GM12878 (cell line): Measurements from ENCODE around the gene NPTN. TPM values are rescaled to one million over a fixed set of nuclear protein-coding genes. Genes with fewer than 3 reads are reported as not detected.

ENCODE experiments used
- ATAC-seq: fragments of 200-7000 bp; cut with Tn5 transposase; 3 replicates; pipeline ENCODE4 v1.9.1; 2020; ENCODE audit warnings: mild to moderate bottlenecking, moderate library complexity
- BruUV-seq: library from RNA; stranded (reverse); fragments of 400-500 nt; replicated peaks from 2 replicates; lab custom pipeline; 2021; lab: Mats Ljungman, UMichigan
- CTCF ChIA-PET: fragments of 300-600 bp; sonication (Branson Sonifier 250); formaldehyde crosslinking; extraction: SDS; loops from one replicate; lab custom pipeline; 2021; ENCODE audit warnings: inconsistent platforms; lab: Yijun Ruan, JAX
- POLR2A ChIA-PET: fragments of 350-600 bp; formaldehyde crosslinking; extraction: SDS; loops from one replicate; lab custom pipeline; 2021; ENCODE audit warnings: inconsistent platforms; lab: Charles Lee
- RAD21 ChIA-PET: fragments of 300-600 bp; sonication (Branson Sonifier 250); formaldehyde crosslinking; loops from one replicate; lab custom pipeline; 2023; ENCODE audit warnings: antibody characterized with exemption; ENCODE audit not compliant: unreplicated experiment; lab: Charles Lee
- SMC1A ChIA-PET: fragments of 300-600 bp; sonication (Branson Sonifier 250); formaldehyde crosslinking; loops from one replicate; lab custom pipeline; 2023; ENCODE audit not compliant: unreplicated experiment, uncharacterized antibody; lab: Charles Lee
- DNase-seq: peaks from one replicate; pipeline ENCODE4 v3.0.0-alpha.2; 2011; ENCODE audit warnings: low read depth, low spot score
- FAIRE-seq: peaks from 3 replicates; lab custom pipeline; 2011; peaks lifted over from hg19 to GRCh38; lab: Jason Lieb, UNC
- H2AFZ ChIP-seq: 2 replicates; pipeline ENCODE4 v1.6.0; 2011; ENCODE audit warnings: low read depth, low read length, control low read depth; ENCODE audit not compliant: control insufficient read depth
- H3K27ac ChIP-seq: 2 replicates; pipeline ENCODE4 v1.5.1; 2011; ENCODE audit warnings: control low read depth; ENCODE audit not compliant: control insufficient read depth, insufficient read depth
- H3K27me3 ChIP-seq, 2 experiments: replicated peaks in 1 of 2; 2 replicates each; pipeline versions ENCODE4 v1.6.0 to v1.6.1; 2011; ENCODE audit warnings: low read length in 1 of 2; ENCODE audit not compliant: control insufficient read depth in 2 of 2, insufficient read depth in 2 of 2
- H3K36me3 ChIP-seq, 2 experiments: 2 replicates each; pipeline ENCODE4 v1.5.1; 2011; ENCODE audit warnings: low read length in 1 of 2; ENCODE audit not compliant: control insufficient read depth in 2 of 2, insufficient read depth in 2 of 2
- H3K4me1 ChIP-seq: 2 replicates; pipeline ENCODE4 v1.6.1; 2011; ENCODE audit warnings: mild to moderate bottlenecking, low read length, moderate library complexity, mixed read lengths; ENCODE audit not compliant: control insufficient read depth, insufficient read depth
- H3K4me2 ChIP-seq: 2 replicates; pipeline ENCODE4 v1.6.0; 2011; ENCODE audit warnings: control low read depth; ENCODE audit not compliant: control insufficient read depth, insufficient read depth
- H3K4me3 ChIP-seq: fragments of 200-600 bp; sonication (generic); 2 replicates; pipeline ENCODE4 v1.5.1; 2016
- H3K79me2 ChIP-seq: 2 replicates; pipeline ENCODE4 v1.6.0; 2011; ENCODE audit warnings: low read length; ENCODE audit not compliant: control insufficient read depth, insufficient read depth
- H3K9ac ChIP-seq: 2 replicates; pipeline ENCODE4 v1.8.0; 2011; ENCODE audit warnings: low read length, control low read depth, mixed read lengths; ENCODE audit not compliant: control insufficient read depth, insufficient read depth
- H3K9me3 ChIP-seq: replicated peaks from 3 replicates; pipeline ENCODE4 v1.5.1; 2011; ENCODE audit warnings: mild to moderate bottlenecking, low read length; ENCODE audit not compliant: control insufficient read depth, insufficient read depth
- H4K20me1 ChIP-seq: 2 replicates; pipeline ENCODE4 v1.6.0; 2011; ENCODE audit not compliant: control insufficient read depth, insufficient read depth
- BACH1 ChIP-seq: fragments of 450-650 bp; IDR thresholded peaks from 2 replicates; pipeline ENCODE4 v1.6.1; 2017; ENCODE audit warnings: mild to moderate bottlenecking, borderline replicate concordance
- CEBPB ChIP-seq, 2 experiments: fragments of 150-350 bp in 1 of 2; IDR thresholded peaks; 2 replicates each; pipeline ENCODE4 v1.6.1; 2012 to 2014; ENCODE audit warnings: low read depth in 2 of 2, low read length in 2 of 2, borderline replicate concordance in 1 of 2, inconsistent platforms in 1 of 2
- DPF2 ChIP-seq: fragments of 450-650 bp; IDR thresholded peaks from 2 replicates; pipeline ENCODE4 v1.6.1; 2017; ENCODE audit warnings: mild to moderate bottlenecking
- ESRRA ChIP-seq: IDR thresholded peaks from 2 replicates; pipeline ENCODE4 v1.6.1; 2012; ENCODE audit warnings: mild to moderate bottlenecking, low read length, improper control_type of control experiment
- HDAC2 ChIP-seq: fragments of 200-600 bp; sonication (generic); IDR thresholded peaks from 2 replicates; pipeline ENCODE4 v1.6.1; 2017
- HDAC6 ChIP-seq: fragments of 200-600 bp; sonication (generic); IDR thresholded peaks from one replicate; pipeline ENCODE4 v1.8.0; 2017; ENCODE audit warnings: antibody characterized with exemption; ENCODE audit not compliant: unreplicated experiment
- JUNB ChIP-seq: IDR thresholded peaks from 2 replicates; pipeline ENCODE4 v1.6.1; 2016; ENCODE audit warnings: antibody characterized with exemption, mild to moderate bottlenecking
- KAT2A ChIP-seq: conservative IDR thresholded peaks from 2 replicates; pipeline ENCODE4 v1.6.1; 2011; ENCODE audit warnings: low read depth, low read length; ENCODE audit not compliant: control insufficient read depth
- KDM1A ChIP-seq: fragments of 200-600 bp; sonication (generic); IDR thresholded peaks from 2 replicates; pipeline ENCODE4 v1.6.1; 2016; ENCODE audit warnings: borderline replicate concordance
- MTA2 ChIP-seq: fragments of 450-650 bp; IDR thresholded peaks from 2 replicates; pipeline ENCODE4 v1.6.1; 2016; ENCODE audit warnings: low read depth, mild to moderate bottlenecking, moderate library complexity
- NFXL1 ChIP-seq: fragments of 450-650 bp; IDR thresholded peaks from 2 replicates; pipeline ENCODE4 v1.6.1; 2017; ENCODE audit warnings: antibody characterized with exemption, mild to moderate bottlenecking, borderline replicate concordance
- RB1 ChIP-seq: fragments of 450-650 bp; formaldehyde crosslinking; IDR thresholded peaks from 2 replicates; pipeline ENCODE4 v1.6.1; 2017; ENCODE audit warnings: mild to moderate bottlenecking, borderline replicate concordance
- RFX5 ChIP-seq: IDR thresholded peaks from 2 replicates; pipeline ENCODE4 v1.6.1; 2011; ENCODE audit warnings: low read depth, low read length, improper control_type of control experiment
- SMARCA5 ChIP-seq: fragments of 450-650 bp; IDR thresholded peaks from 2 replicates; pipeline ENCODE4 v1.6.1; 2017; ENCODE audit warnings: mild to moderate bottlenecking
- WGBS: methylation state at CpG from one replicate; pipeline ENCODE4 v1.1.6; 2016; ENCODE audit warnings: low lambda C conversion rate; ENCODE audit not compliant: insufficient replicate concordance, insufficient coverage; ENCODE audit errors: missing lambda C conversion rate; 5-methylcytosine and 5-hydroxymethylcytosine counted together
- in situ Hi-C: fragments of 300-500 bp; cut with MboI; formaldehyde crosslinking; loops from 9 replicates; pipeline ENCODE4 v1.14.3; 2018; ENCODE audit warnings: mixed read lengths
- intact Hi-C: fragments of 100-400 bp; cut with micrococcal nuclease; formaldehyde crosslinking; loops from one replicate; pipeline ENCODE4 v1.14.2; 2022; ENCODE audit not compliant: unreplicated experiment
- polyA plus RNA-seq, 11 experiments: library from polyadenylated mRNA; depleted of rRNA in 4 of 11; unstranded in 6 of 11; stranded (reverse) in 5 of 11; fragments of >200 nt; fragmentation: Nextera tagmentation in 4 of 11; fragmentation: Illumina TruSeq in 1 of 11; extraction: Ambion mirVana in 4 of 11; extraction: Trizol in 1 of 11; gene quantifications; 1 replicate in 1 of 11; 2 replicates in 10 of 11; pipeline versions ENCODE4 v1.2.1 to v1.2.3, GENCODE V29; 2011 to 2016; ENCODE audit warnings: inconsistent platforms in 2 of 11, missing spikeins in 2 of 11, low read depth in 1 of 11
- total RNA-seq, 4 experiments: library from RNA; depleted of rRNA in 3 of 4; stranded (reverse); fragments of >200 nt in 3 of 4; fragmentation: Illumina TruSeq in 1 of 4; extraction: Trizol in 1 of 4; gene quantifications; 2 replicates each; pipeline versions ENCODE4 v1.2.1 to v1.2.3, GENCODE V29; 2013 to 2021
- TF ChIP-seq, protein P1 (sequence below): fragments of 450-650 bp; formaldehyde crosslinking; IDR thresholded peaks from 2 replicates; pipeline ENCODE4 v1.4.0; 2022; ENCODE audit warnings: mild to moderate bottlenecking, moderate library complexity

The NPTN gene
- total and polyA plus RNA-seq, 10 of the 15 experiments (the other 5 are each of a cell fraction or from before 2014, with no cell fraction given), result 17.8 to 79.1 (median 41.7) TPM

DNA sequence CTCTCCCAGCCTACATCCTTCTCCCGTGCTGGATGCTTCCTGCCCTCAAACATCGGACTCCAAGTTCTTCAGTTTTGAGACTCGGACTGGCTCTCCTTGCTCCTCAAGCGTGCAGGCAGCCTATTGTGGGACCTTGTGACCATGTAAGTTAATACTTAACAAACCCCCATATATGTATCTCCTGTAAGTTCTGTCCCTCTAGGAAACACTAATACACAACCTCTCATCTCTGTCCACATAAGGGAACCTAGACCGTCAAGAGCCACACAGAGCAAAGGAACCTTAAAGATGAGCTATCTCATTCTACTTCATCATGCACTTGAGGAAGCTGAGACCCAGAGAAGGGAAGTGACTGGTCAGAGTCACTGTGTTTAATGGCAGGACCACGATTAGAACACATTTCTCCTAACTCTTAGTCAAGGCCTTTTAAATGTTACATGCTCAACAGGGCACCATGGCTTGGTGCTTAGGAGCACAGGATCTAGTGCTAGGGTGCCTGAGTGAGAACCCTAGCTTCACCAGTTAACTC lies 50.3 kb downstream of the NPTN start (continued):
- TF ChIP-seq NFXL1 (no peak), MTA2 (no peak), RFX5 (no peak)
- TF ChIP-seq, protein P1, sequence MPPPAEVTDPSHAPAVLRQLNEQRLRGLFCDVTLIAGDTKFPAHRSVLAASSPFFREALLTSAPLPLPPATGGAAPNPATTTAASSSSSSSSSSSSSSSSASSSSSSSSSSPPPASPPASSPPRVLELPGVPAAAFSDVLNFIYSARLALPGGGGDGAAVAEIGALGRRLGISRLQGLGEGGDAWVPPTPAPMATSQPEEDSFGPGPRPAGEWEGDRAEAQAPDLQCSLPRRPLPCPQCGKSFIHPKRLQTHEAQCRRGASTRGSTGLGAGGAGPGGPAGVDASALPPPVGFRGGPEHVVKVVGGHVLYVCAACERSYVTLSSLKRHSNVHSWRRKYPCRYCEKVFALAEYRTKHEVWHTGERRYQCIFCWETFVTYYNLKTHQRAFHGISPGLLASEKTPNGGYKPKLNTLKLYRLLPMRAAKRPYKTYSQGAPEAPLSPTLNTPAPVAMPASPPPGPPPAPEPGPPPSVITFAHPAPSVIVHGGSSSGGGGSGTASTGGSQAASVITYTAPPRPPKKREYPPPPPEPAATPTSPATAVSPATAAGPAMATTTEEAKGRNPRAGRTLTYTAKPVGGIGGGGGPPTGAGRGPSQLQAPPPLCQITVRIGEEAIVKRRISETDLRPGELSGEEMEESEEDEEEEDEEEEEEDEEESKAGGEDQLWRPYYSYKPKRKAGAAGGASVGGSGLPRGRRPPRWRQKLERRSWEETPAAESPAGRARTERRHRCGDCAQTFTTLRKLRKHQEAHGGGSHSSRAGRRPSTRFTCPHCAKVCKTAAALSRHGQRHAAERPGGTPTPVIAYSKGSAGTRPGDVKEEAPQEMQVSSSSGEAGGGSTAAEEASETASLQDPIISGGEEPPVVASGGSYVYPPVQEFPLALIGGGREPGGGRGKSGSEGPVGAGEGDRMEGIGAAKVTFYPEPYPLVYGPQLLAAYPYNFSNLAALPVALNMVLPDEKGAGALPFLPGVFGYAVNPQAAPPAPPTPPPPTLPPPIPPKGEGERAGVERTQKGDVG (CRISPR knock-in tag), result no peak

DNA sequence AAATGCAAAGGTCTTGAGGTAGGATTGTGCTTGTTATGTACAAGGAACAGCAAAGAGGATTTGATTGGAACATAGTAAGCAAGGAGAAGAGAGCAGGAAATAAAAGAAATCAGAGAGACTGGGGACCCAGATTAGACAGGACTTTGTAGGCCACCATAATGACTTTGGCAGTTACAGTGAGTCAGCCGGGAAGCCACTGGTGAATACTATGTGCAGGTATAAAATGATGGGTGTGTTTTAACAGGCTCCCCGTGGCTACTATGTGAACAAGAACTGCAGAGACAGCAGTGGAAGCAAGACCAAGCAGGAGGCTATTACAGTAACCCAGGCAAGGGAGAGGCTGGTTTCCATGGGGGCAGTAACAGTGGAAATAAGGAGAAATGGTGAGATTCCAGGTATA lies 55.2 kb downstream of the NPTN start:
- ChIA-PET POLR2A (no interaction called here), CTCF (interaction anchor here (1.9 kb wide), 1 partner anchor 59 kb away, joined by 8 read pairs; no protein-coding TSS in a partner anchor), RAD21 (no interaction called here), SMC1A (interaction anchor here (1.6 kb wide), 1 partner anchor 15 kb away, joined by 3 read pairs; no protein-coding TSS in a partner anchor)
- intact Hi-C loops (no loop called here), in situ Hi-C loops (no loop called here)
- Histone ChIP-seq H3K4me1 (no peaks in the 10 kb centered on the region), H3K9ac (no peak overlapping the region), H3K9me3 (no peaks in the 10 kb centered on the region), H4K20me1 (no peaks in the 10 kb centered on the region), H3K4me3 (no peak overlapping the region), H3K79me2 (no peaks in the 10 kb centered on the region), H3K27me3 (no peaks in the 10 kb centered on the region), H2AFZ (no peak overlapping the region), H3K4me2 (no peak overlapping the region), H3K36me3 (peaks cover 6 to 19% of the 10 kb centered on the region in 2 experiments), H3K27ac (no peak overlapping the region)
- DNase-seq, result no peak
- no peak for ATAC-seq
- BruUV-seq, result no TSS peak
- WGBS, result 94% methylated on average over 2 of the region's 2 CpGs
- no peak for FAIRE-seq
- no peak for TF ChIP-seq KAT2A
- TF ChIP-seq DPF2, result no peak
- TF ChIP-seq RB1, result no peak
- TF ChIP-seq KDM1A, result no peak
- TF ChIP-seq BACH1, result no peak
- no peak for TF ChIP-seq JUNB
- TF ChIP-seq CEBPB (IDR thresholded peaks at IDR 0.05; ENCODE audit: borderline replicate concordance in 1 of 2, low read depth in 2 of 2, low read length in 2 of 2), result no peak
- no peak for TF ChIP-seq ESRRA
- TF ChIP-seq HDAC2, result no peak
- TF ChIP-seq HDAC6, result no peak
- TF ChIP-seq SMARCA5, result no peak
- TF ChIP-seq, protein P1 (CRISPR knock-in tag), result no peak
